Measurements from ENCODE around the gene USP7.

DNA sequence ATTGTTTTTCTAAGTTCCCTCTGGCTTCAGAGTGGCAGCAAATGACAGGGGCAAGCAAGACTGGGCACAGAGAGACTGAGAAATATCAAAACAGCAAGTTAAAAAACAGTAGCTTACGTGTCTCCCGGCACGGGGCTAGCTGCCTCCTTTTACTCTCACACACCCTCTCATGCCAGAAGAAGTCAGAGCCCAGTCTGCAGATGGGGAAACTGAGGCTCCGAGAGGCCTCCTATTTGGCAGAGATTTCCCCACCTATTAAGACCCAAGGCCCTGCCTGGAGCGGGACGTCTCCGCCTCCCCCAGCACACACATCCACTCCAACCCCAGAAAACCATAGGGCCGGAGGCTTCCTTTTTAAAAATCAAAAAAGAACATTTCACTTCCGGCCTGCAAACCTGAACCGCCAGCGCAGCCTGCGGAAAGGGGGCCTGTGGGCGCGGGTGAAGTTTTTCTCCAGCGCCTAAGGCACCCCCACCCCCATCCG is 95.7 kb downstream of the USP7 start:
- TF ChIP-seq, protein P1, sequence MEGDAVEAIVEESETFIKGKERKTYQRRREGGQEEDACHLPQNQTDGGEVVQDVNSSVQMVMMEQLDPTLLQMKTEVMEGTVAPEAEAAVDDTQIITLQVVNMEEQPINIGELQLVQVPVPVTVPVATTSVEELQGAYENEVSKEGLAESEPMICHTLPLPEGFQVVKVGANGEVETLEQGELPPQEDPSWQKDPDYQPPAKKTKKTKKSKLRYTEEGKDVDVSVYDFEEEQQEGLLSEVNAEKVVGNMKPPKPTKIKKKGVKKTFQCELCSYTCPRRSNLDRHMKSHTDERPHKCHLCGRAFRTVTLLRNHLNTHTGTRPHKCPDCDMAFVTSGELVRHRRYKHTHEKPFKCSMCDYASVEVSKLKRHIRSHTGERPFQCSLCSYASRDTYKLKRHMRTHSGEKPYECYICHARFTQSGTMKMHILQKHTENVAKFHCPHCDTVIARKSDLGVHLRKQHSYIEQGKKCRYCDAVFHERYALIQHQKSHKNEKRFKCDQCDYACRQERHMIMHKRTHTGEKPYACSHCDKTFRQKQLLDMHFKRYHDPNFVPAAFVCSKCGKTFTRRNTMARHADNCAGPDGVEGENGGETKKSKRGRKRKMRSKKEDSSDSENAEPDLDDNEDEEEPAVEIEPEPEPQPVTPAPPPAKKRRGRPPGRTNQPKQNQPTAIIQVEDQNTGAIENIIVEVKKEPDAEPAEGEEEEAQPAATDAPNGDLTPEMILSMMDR (IDR thresholded peaks at IDR 0.05): no peak
- TF ChIP-seq POLR2A (IDR thresholded peaks at IDR 0.05) (no peak), EP300 (IDR thresholded peaks at IDR 0.05) (no peak)

Data from ovary (tissue), 3 donors.